GM10248 (cell line): ENCODE data around the gene KRTAP4-4.
A peak's percentile ranks its signal among the peaks of the same experiment; 100 is the strongest.
"Not testable (repeated sequence)": the region's sequence is repeated elsewhere in the genome, so short reads cannot be mapped to it uniquely, and the experiment has no call there.

Experiments used
- CTCF ChIA-PET: fragments of 300-600 bp; sonication (Branson Sonifier 250); formaldehyde crosslinking; extraction: SDS; loops from one replicate; lab custom pipeline; 2021; ENCODE audit warnings: antibody characterized with exemption; lab: Yijun Ruan, JAX
- POLR2A ChIA-PET: fragments of 350-650 bp; sonication (Branson Sonifier 250); formaldehyde crosslinking; extraction: SDS; loops from one replicate; lab custom pipeline; 2020; ENCODE audit warnings: antibody characterized with exemption; lab: Yijun Ruan, JAX
- DNase-seq: peaks from one replicate; pipeline ENCODE4 v3.0.0; 2012; ENCODE audit errors: extremely low spot score
- TF ChIP-seq, protein P1 (sequence below): IDR thresholded peaks from 2 replicates; pipeline ENCODE4 v1.5.1; 2012; ENCODE audit warnings: mild to moderate bottlenecking, low read depth; ENCODE audit errors: extremely low read depth, missing control alignments, control extremely low read depth

KRTAP4-4 gene

DNA sequence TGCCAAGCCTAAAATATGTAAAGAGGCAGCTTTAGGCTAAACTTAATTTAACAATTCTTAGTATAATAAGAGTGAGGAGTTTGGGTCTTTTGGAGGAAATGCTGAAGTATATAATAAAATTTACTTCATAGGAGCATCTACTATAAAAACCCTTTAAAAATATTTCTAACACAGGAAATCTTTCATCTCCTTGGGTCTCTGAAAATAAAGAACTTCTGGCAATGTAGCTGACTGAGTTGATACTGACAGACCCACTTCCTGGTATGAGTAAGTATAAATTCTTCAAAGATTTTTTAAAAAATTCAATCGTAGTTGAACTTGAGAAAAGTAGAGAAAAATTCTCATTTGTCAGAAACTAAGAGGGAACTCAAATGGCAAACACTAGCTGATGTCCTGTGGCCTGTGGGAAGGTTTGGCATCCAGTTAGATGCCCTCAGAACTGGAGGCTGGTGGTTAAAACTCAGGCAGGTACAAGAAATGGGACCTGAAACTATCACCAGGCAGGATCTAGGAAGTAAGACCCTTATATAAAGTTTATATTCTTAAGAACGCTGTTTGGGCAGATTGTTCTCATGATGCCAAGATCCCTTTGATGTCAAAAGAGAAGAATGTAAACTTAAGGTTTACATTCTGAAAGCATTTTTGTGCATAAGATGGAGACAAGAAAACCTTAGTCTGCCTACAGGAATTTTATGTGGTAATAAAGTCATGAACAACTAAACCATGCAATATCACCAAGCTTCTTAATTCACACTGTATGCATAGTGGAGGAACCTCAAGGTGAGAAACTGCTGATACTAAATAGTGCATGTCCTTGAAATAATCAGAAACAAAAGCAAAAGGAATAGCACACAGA, 26.4 kb downstream of the KRTAP4-4 start:
- POLR2A ChIA-PET: no interaction called here
- CTCF ChIA-PET: no interaction called here
- TF ChIP-seq, protein P1, sequence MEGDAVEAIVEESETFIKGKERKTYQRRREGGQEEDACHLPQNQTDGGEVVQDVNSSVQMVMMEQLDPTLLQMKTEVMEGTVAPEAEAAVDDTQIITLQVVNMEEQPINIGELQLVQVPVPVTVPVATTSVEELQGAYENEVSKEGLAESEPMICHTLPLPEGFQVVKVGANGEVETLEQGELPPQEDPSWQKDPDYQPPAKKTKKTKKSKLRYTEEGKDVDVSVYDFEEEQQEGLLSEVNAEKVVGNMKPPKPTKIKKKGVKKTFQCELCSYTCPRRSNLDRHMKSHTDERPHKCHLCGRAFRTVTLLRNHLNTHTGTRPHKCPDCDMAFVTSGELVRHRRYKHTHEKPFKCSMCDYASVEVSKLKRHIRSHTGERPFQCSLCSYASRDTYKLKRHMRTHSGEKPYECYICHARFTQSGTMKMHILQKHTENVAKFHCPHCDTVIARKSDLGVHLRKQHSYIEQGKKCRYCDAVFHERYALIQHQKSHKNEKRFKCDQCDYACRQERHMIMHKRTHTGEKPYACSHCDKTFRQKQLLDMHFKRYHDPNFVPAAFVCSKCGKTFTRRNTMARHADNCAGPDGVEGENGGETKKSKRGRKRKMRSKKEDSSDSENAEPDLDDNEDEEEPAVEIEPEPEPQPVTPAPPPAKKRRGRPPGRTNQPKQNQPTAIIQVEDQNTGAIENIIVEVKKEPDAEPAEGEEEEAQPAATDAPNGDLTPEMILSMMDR: no peak
- DNase-seq: no peak

DNA sequence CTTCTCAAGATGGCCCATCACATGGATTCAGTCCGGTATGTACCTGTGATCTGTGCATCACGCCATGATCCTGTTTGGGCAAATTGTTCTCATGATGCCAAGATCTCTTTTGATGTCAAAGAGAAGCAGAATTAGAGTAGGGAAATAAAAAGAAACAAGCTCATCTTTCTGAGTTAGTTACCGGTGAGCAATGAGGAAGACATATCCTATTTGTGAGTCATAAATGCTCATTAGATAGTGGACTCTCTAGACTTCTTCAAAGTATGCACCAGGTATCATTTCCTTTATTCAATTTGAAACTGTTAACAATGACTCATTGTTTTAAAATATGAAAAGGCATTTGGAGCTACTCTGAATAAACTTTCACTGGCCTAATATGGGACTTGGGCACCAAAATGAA, 28.6 kb downstream of the KRTAP4-4 start:
- POLR2A ChIA-PET: no interaction called here
- peak; percentile 13 for DNase-seq
- TF ChIP-seq, protein P1: no peak
- CTCF ChIA-PET: interaction anchor here (1.2 to 1.7 kb wide), 2 partner anchors 47 to 97 kb away, joined by 4 read pairs; no protein-coding TSS in a partner anchor

DNA sequence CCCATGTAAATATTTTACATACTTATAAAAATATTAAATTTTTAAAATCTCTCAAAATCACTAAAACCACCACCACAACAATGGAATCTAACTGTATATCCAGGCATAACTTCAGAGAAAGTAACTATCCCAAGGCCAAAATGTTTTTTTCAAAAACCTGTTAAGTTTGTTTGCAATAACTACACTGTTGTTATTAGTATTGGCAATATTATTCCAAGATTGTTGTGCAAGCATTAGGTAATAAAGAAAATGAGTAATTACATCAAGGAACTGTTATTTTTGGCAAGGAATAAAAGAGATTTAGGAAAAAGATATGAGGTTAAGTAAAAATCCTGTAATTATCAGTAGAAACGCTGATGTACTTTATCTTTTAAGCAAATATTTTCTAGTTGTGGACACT, 33.2 kb downstream of the KRTAP4-4 start:
- TF ChIP-seq, protein P1: no peak
- CTCF ChIA-PET: interaction anchor here (1.1 kb wide), 1 partner anchor 14 kb away, joined by 3 read pairs; no protein-coding TSS in a partner anchor
- POLR2A ChIA-PET: no interaction called here
- DNase-seq: no peak

DNA sequence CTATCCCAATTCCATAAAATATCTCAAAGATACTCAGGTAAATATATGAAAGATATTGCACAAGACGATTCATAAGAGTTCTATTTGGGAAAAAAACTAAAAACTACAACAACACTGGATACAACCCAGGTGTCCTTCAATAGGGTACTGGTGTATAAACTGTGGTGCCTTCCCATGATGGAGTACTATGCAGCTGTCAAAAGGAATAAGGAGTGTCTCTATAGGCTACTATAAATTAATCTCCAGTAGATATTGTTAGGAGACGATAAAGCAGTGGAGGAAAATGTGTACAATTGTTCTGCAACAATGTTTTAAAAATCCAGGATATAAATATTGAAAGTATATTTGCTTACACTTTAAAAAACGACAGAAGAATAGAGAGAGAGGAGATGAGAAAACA, 34.1 kb downstream of the KRTAP4-4 start:
- ChIA-PET POLR2A (no interaction called here), CTCF (no interaction called here)
- TF ChIP-seq, protein P1: no peak
- no peak for DNase-seq

DNA sequence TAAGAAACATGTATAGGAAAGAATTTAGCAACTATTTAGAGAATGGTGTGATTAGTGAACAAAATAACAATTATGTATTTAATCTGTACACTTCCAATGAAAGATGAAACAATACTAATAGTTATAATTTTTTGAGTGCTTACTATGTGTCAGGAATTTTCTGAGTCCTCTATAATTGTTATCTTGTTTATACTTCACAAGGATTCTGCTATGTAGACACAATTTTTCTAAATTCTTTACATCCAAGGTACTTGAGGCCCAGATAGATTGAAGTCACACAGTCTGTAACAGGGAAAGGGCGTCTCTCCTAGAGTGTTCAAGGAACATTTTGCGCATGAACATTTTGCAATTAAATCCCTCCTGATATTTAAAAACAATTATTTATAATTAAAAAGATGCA, 35.5 kb downstream of the KRTAP4-4 start:
- TF ChIP-seq, protein P1: no peak
- CTCF ChIA-PET: no interaction called here
- DNase-seq: no peak
- POLR2A ChIA-PET: no interaction called here

DNA sequence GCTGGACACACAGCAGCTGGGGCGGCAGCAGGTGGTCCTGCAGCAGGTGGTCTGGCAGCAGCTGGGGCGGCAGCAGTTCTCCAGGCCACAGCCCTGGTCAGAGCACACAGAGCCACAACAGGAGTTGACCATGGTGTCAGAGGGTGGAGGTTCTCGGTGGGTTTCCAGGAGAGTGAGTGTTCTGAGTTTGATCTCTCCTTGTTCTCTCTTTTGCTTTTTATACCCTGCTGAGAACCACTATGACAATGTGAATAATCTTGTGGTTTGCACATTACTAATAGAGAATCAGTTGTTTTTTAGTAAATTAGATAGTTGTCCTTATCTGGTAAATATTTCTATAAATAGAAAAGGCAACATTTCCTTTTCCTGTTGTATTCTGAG, 36.6 kb downstream of the KRTAP4-4 start, which contains the start of gene KRTAP4-12:
TSS of gene KRTAP4-12 (minus strand) at position 192 of the 381 bp plus-strand sequence. CDS start at position 132, 60 bp downstream.
- CTCF ChIA-PET, POLR2A ChIA-PET, DNase-seq: not testable (repeated sequence)

DNA sequence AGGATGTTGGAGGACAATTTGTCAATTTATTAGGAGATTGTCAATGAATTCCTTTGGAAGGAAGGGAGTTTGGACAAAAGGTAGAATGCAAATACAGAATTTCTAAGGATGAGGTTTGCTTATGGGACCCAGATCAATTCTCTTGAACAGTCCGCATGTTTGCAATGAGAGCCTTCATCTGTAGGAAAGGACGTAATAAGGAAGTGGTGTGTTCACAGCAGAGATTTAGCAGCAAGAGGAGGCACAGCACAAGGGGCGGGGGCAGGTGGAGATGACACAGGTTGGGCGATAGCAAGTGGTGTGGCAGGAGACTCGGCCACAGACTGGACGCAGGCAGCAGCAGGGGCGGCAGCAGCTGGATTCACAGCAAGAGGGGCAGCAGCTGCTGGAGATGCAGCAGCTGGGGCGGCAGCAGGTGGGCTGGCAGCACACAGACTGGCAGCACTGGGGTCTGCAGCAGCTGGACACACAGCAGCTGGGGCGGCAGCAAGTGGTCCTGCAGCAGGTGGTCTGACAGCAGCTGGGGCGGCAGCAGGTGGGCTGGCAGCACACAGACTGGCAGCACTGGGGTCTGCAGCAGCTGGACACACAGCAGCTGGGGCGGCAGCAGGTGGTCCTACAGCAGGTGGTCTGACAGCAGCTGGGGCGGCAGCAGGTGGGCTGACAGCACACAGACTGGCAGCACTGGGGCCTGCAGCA, 37.1 kb downstream of the KRTAP4-4 start:
- DNase-seq, CTCF ChIA-PET, POLR2A ChIA-PET: not testable (repeated sequence)
